ENCODE data around the gene MAST4. TPM values are rescaled to one million over a fixed set of nuclear protein-coding genes. Genes with fewer than 3 reads are reported as not detected.

MAST4 gene
- total RNA-seq, 2 experiments from 2014 or later = 1.3 to 21.9 TPM

GRCh38 chr5:67202828-67203227 lies 606.6 kb downstream of the MAST4 start:
- Histone ChIP-seq H4K20me1 (ENCODE audit: insufficient read depth, low read length) (no peaks in the 10 kb centered on the region), H3K27ac (ENCODE audit: low read depth, low read length, poor library complexity, severe bottlenecking) (peak overlapping the region; percentile 90), H2AFZ (ENCODE audit: low read length) (peak overlapping the region; percentile 92), H3K36me3 (ENCODE audit: insufficient read depth, low read length) (peaks cover 5% of the 10 kb centered on the region; the same call in 1 of the 2 replicates), H3K9me2 (ENCODE audit: insufficient read depth, low read length) (no peaks in the 10 kb centered on the region), H3K9me3 (ENCODE audit: low read length) (peaks cover 14% of the 10 kb centered on the region; the same call in 1 of the 2 replicates), H3K4me2 (ENCODE audit: low read length) (peak overlapping the region; percentile 44; the same call in 1 of the 2 replicates), H3K4me1 (ENCODE audit: insufficient read depth, low read length, poor library complexity, severe bottlenecking) (peaks cover 98% of the 10 kb centered on the region), H3K79me2 (ENCODE audit: insufficient read depth, low read depth, low read length) (no peaks in the 10 kb centered on the region), H3K4me3 (ENCODE audit: low read depth, low read length, poor library complexity, severe bottlenecking) (no peak overlapping the region)
- DNase-seq (ENCODE audit: low spot score) = no peak
- POLR2A ChIA-PET = interaction anchor here (1.1 to 1.2 kb wide), 2 partner anchors 12 to 14 kb away, joined by 3 read pairs; no protein-coding TSS in a partner anchor
- no peak for TF ChIP-seq CTCF (conservative IDR thresholded peaks at IDR 0.05; ENCODE audit: low read length)
- TF ChIP-seq EZH2phosphoT487 (IDR thresholded peaks at IDR 0.05; ENCODE audit: borderline replicate concordance, low read depth, low read length) = no peak
- intact Hi-C loops (cut with micrococcal nuclease; ENCODE audit: unreplicated experiment) = loop anchor here (10.0 kb wide), 2 partner anchors 1058 to 1278 kb away; partner anchors contain the start of genes ERBIN and SREK1
- no TSS peak for BruUV-seq (replicated peaks)
- CTCF ChIA-PET (ENCODE audit: unreplicated experiment) = no interaction called here

- no peak for TF ChIP-seq EZH2phosphoT487 (IDR thresholded peaks at IDR 0.05; ENCODE audit: borderline replicate concordance, low read depth, low read length)
- no peak for TF ChIP-seq CTCF (conservative IDR thresholded peaks at IDR 0.05; ENCODE audit: low read length)
- H3K79me2 ChIP-seq (ENCODE audit: insufficient read depth, low read depth, low read length) = no peaks in the 10 kb centered on the region
- peaks cover 9% of the 10 kb centered on the region; the same call in 1 of the 2 replicates for H3K9me3 ChIP-seq (ENCODE audit: low read length)
- H2AFZ ChIP-seq (ENCODE audit: low read length) = peak overlapping the region; percentile 92; the same call in 1 of the 2 replicates
- CTCF ChIA-PET (ENCODE audit: unreplicated experiment) = no interaction called here
- intact Hi-C loops (cut with micrococcal nuclease; ENCODE audit: unreplicated experiment) = loop anchor here (10.0 kb wide), 2 partner anchors 1059 to 1279 kb away; partner anchors contain the start of genes ERBIN and SREK1
- BruUV-seq (replicated peaks) = no TSS peak
- no peak for DNase-seq (ENCODE audit: low spot score)
- H3K4me2 ChIP-seq (ENCODE audit: low read length) = peak overlapping the region; percentile 71
- H3K4me3 ChIP-seq (ENCODE audit: low read depth, low read length, poor library complexity, severe bottlenecking) = no peak overlapping the region
- no peaks in the 10 kb centered on the region for H4K20me1 ChIP-seq (ENCODE audit: insufficient read depth, low read length)
- no peaks in the 10 kb centered on the region for H3K9me2 ChIP-seq (ENCODE audit: insufficient read depth, low read length)
- peak overlapping the region; percentile 90 for H3K27ac ChIP-seq (ENCODE audit: low read depth, low read length, poor library complexity, severe bottlenecking)
- peaks cover 98% of the 10 kb centered on the region for H3K4me1 ChIP-seq (ENCODE audit: insufficient read depth, low read length, poor library complexity, severe bottlenecking)
- POLR2A ChIA-PET = interaction anchor here (1.0 to 1.3 kb wide), 2 partner anchors 36 to 41 kb away, joined by 3 to 4 read pairs; no protein-coding TSS in a partner anchor
- peaks cover 3% of the 10 kb centered on the region; the same call in 1 of the 2 replicates for H3K36me3 ChIP-seq (ENCODE audit: insufficient read depth, low read length)
These were observed 607.5 kb downstream of the MAST4 start for GRCh38 chr5:67203701-67204074.

- Histone ChIP-seq H3K27ac (ENCODE audit: low read depth, low read length, poor library complexity, severe bottlenecking) (peak overlapping the region; percentile 90), H3K36me3 (ENCODE audit: insufficient read depth, low read length) (no peaks in the 10 kb centered on the region), H3K9me2 (ENCODE audit: insufficient read depth, low read length) (no peaks in the 10 kb centered on the region), H2AFZ (ENCODE audit: low read length) (peak overlapping the region; percentile 90), H3K9me3 (ENCODE audit: low read length) (no peaks in the 10 kb centered on the region), H3K4me1 (ENCODE audit: insufficient read depth, low read length, poor library complexity, severe bottlenecking) (peaks cover 97% of the 10 kb centered on the region), H3K4me2 (ENCODE audit: low read length) (peak overlapping the region; percentile 71), H3K4me3 (ENCODE audit: low read depth, low read length, poor library complexity, severe bottlenecking) (peak overlapping the region; percentile 16), H4K20me1 (ENCODE audit: insufficient read depth, low read length) (no peaks in the 10 kb centered on the region), H3K79me2 (ENCODE audit: insufficient read depth, low read depth, low read length) (no peaks in the 10 kb centered on the region)
- DNase-seq (ENCODE audit: low spot score) = no peak
- ChIA-PET CTCF (ENCODE audit: unreplicated experiment) (no interaction called here), POLR2A (interaction anchor here (0.7 to 4.7 kb wide), 12 partner anchors 8 to 43 kb away, joined by 3 to 48 read pairs (median 6); partner anchors contain the start of gene CD180)
- TF ChIP-seq EZH2phosphoT487 (IDR thresholded peaks at IDR 0.05; ENCODE audit: borderline replicate concordance, low read depth, low read length) (no peak), CTCF (conservative IDR thresholded peaks at IDR 0.05; ENCODE audit: low read length) (no peak)
- BruUV-seq (replicated peaks) = no TSS peak
- intact Hi-C loops (cut with micrococcal nuclease; ENCODE audit: unreplicated experiment) = loop anchor here (5.0 to 10.0 kb wide), 3 partner anchors 273 to 1280 kb away; partner anchors contain the start of genes ERBIN and SREK1
These were observed 608.6 kb downstream of the MAST4 start for GRCh38 chr5:67204821-67205220.
